NCI-H2029 treated with DMSO at 0.1 percent for 48 hours (cell line): ENCODE measurements around the gene CBFA2T3.
"Not testable (repeated sequence)": the region's sequence is repeated elsewhere in the genome, so short reads cannot be mapped to it uniquely, and the experiment has no call there.

Source experiments
- DNase-seq: peaks from one replicate; lab custom pipeline; 2025; lab: John Stamatoyannopoulos, UW

The CBFA2T3 gene

GRCh38 chr16:88922114-88922825 is 54.7 kb downstream of the CBFA2T3 start:
- no peak for DNase-seq

GRCh38 chr16:88921591-88921990 is 55.4 kb downstream of the CBFA2T3 start:
- no peak for DNase-seq

GRCh38 chr16:88920618-88921590 is 56.1 kb downstream of the CBFA2T3 start:
- DNase-seq: no peak

- DNase-seq: no peak
These were observed 57.1 kb downstream of the CBFA2T3 start for GRCh38 chr16:88919936-88920335.

- DNase-seq: not testable (repeated sequence)
These were observed 58.1 kb downstream of the CBFA2T3 start for GRCh38 chr16:88918896-88919295.

GRCh38 chr16:88917915-88918627 is 58.9 kb downstream of the CBFA2T3 start:
- DNase-seq: no peak

- DNase-seq: no peak
These were observed 59.7 kb downstream of the CBFA2T3 start for GRCh38 chr16:88917146-88917914.

- DNase-seq: no peak
These were observed 61.2 kb downstream of the CBFA2T3 start for GRCh38 chr16:88915639-88916327.

- no peak for DNase-seq
These were observed 62.1 kb downstream of the CBFA2T3 start for GRCh38 chr16:88914750-88915368.

GRCh38 chr16:88913870-88914269 is 63.1 kb downstream of the CBFA2T3 start:
- DNase-seq: no peak

- no peak for DNase-seq
These were observed 63.9 kb downstream of the CBFA2T3 start for GRCh38 chr16:88913001-88913612.

GRCh38 chr16:88912556-88912955 is 64.5 kb downstream of the CBFA2T3 start:
- no peak for DNase-seq

GRCh38 chr16:88911946-88912310 is 65.1 kb downstream of the CBFA2T3 start:
- no peak for DNase-seq

GRCh38 chr16:88911136-88911945 is 65.7 kb downstream of the CBFA2T3 start:
- no peak for DNase-seq

- no peak for DNase-seq
These were observed 66.5 kb downstream of the CBFA2T3 start for GRCh38 chr16:88910284-88911135.

- no peak for DNase-seq
These were observed 67.4 kb downstream of the CBFA2T3 start for GRCh38 chr16:88909431-88910210.

GRCh38 chr16:88908307-88908706 is 68.7 kb downstream of the CBFA2T3 start:
- no peak for DNase-seq

- DNase-seq: no peak
These were observed 69.2 kb downstream of the CBFA2T3 start for GRCh38 chr16:88907768-88908167.
